ENCODE data around the gene C1orf35. TPM values are rescaled to one million over a fixed set of nuclear protein-coding genes. Genes with fewer than 3 reads are reported as not detected.
A peak's percentile ranks its signal among the peaks of the same experiment; 100 is the strongest.

C1orf35 gene
- total and polyA plus RNA-seq, 4 experiments from 2014 or later: 16.4 to 30.7 (median 24.2) TPM

GRCh38 chr1:228084325-228084724, 18.8 kb downstream of the C1orf35 start:
- Mint-ChIP-seq H3K27ac (peak overlapping the region; percentile 95 to 99 (median 97)), H3K27me3 (no peaks in the 10 kb centered on the region), H3K4me3 (peak overlapping the region; percentile 90 to 96 (median 94)), H3K9me3 (no peaks in the 10 kb centered on the region), H3K4me1 (peaks cover 53 to 74% (median 62%) of the 10 kb centered on the region in 4 donors), H3K36me3 (peaks cover 13 to 45% of the 10 kb centered on the region in 2 donors)
- Histone ChIP-seq H3K4me3 (ENCODE audit: low read length in 2 of 2) (peak overlapping the region; percentile 80 to 97), H3K9me3 (ENCODE audit: control insufficient read depth in 1 of 2, low read length in 2 of 2) (no peaks in the 10 kb centered on the region), H3K4me1 (ENCODE audit: insufficient read depth, low read length) (peaks cover 73% of the 10 kb centered on the region), H3K27ac (ENCODE audit: low read depth, low read length) (peak overlapping the region; percentile 97), H3K36me3 (ENCODE audit: insufficient read depth, low read length) (peaks cover 6% of the 10 kb centered on the region), H3K27me3 (ENCODE audit: insufficient read depth, low read length) (no peaks in the 10 kb centered on the region)
- ChIA-PET CTCF (ENCODE audit: partially characterized antibody) (interaction anchor here (0.9 to 1.6 kb wide), 5 partner anchors 14 to 84 kb away, joined by 3 to 5 read pairs (median 4); no protein-coding TSS in a partner anchor), POLR2A (ENCODE audit: partially characterized antibody) (interaction anchor here (1.2 to 11.9 kb wide), 6 partner anchors 12 to 82 kb away, joined by 4 to 146 read pairs (median 14); partner anchors contain the start of genes C1orf35, GUK1, IBA57 and MRPL55)
- intact Hi-C loops (cut with micrococcal nuclease): loop anchor here (10.0 kb wide), 2 partner anchors 320 to 1540 kb away; partner anchors contain the start of genes TAF5L and URB2
- DNase-seq: no peak

GRCh38 chr1:228083871-228084278, 19.2 kb downstream of the C1orf35 start:
- H3K27me3 ChIP-seq (ENCODE audit: insufficient read depth, low read length): no peaks in the 10 kb centered on the region
- no peaks in the 10 kb centered on the region for H3K9me3 ChIP-seq (ENCODE audit: control insufficient read depth in 1 of 2, low read length in 2 of 2)
- H3K36me3 Mint-ChIP-seq: peaks cover 13 to 44% of the 10 kb centered on the region in 2 donors
- DNase-seq: no peak
- H3K36me3 ChIP-seq (ENCODE audit: insufficient read depth, low read length): peaks cover 5% of the 10 kb centered on the region
- H3K27me3 Mint-ChIP-seq: no peaks in the 10 kb centered on the region
- H3K4me1 ChIP-seq (ENCODE audit: insufficient read depth, low read length): peaks cover 68% of the 10 kb centered on the region
- H3K27ac Mint-ChIP-seq: peak overlapping the region; percentile 95 to 99 (median 97)
- POLR2A ChIA-PET (ENCODE audit: partially characterized antibody): interaction anchor here (1.0 to 11.9 kb wide), 8 partner anchors 12 to 381 kb away, joined by 3 to 146 read pairs (median 12); partner anchors contain the start of genes C1orf35, GUK1, IBA57 and MRPL55
- H3K9me3 Mint-ChIP-seq: no peaks in the 10 kb centered on the region
- peak overlapping the region; percentile 97 for H3K27ac ChIP-seq (ENCODE audit: low read depth, low read length)
- intact Hi-C loops (cut with micrococcal nuclease): loop anchor here (2.0 to 10.0 kb wide), 3 partner anchors 319 to 1541 kb away; partner anchors contain the start of genes TAF5L and URB2
- H3K4me1 Mint-ChIP-seq: peaks cover 49 to 72% (median 58%) of the 10 kb centered on the region in 4 donors
- peak overlapping the region; percentile 90 to 96 (median 94) for H3K4me3 Mint-ChIP-seq
- H3K4me3 ChIP-seq (ENCODE audit: low read length in 2 of 2): peak overlapping the region; percentile 80 to 97
- CTCF ChIA-PET (ENCODE audit: partially characterized antibody): interaction anchor here (0.9 to 1.6 kb wide), 5 partner anchors 14 to 84 kb away, joined by 3 to 5 read pairs (median 4); no protein-coding TSS in a partner anchor

GRCh38 chr1:228082918-228083870, 19.9 kb downstream of the C1orf35 start:
- intact Hi-C loops (cut with micrococcal nuclease): loop anchor here (1.0 to 10.0 kb wide), 8 partner anchors 20 to 1542 kb away; partner anchors contain the start of genes C1orf35, GUK1, MRPL55 and TAF5L
- peak overlapping the region; percentile 97 for H3K27ac ChIP-seq (ENCODE audit: low read depth, low read length)
- Mint-ChIP-seq H3K4me3 (peak overlapping the region; percentile 90 to 96 (median 94)), H3K27ac (peak overlapping the region; percentile 95 to 99 (median 97)), H3K36me3 (peaks cover 13 to 38% of the 10 kb centered on the region in 2 donors), H3K27me3 (no peaks in the 10 kb centered on the region), H3K4me1 (peaks cover 44 to 65% (median 52%) of the 10 kb centered on the region in 4 donors), H3K9me3 (no peaks in the 10 kb centered on the region)
- no peaks in the 10 kb centered on the region for H3K9me3 ChIP-seq (ENCODE audit: control insufficient read depth in 1 of 2, low read length in 2 of 2)
- H3K4me1 ChIP-seq (ENCODE audit: insufficient read depth, low read length): peaks cover 62% of the 10 kb centered on the region
- CTCF ChIA-PET (ENCODE audit: partially characterized antibody): interaction anchor here (1.0 to 1.6 kb wide), 6 partner anchors 15 to 375 kb away, joined by 3 to 5 read pairs (median 4); no protein-coding TSS in a partner anchor
- no peaks in the 10 kb centered on the region for H3K36me3 ChIP-seq (ENCODE audit: insufficient read depth, low read length)
- POLR2A ChIA-PET (ENCODE audit: partially characterized antibody): interaction anchor here (0.7 to 11.9 kb wide), 23 partner anchors 10 to 1172 kb away, joined by 3 to 146 read pairs (median 5); partner anchors contain the start of genes C1orf35, GUK1, IBA57 and MRPL55
- H3K27me3 ChIP-seq (ENCODE audit: insufficient read depth, low read length): no peaks in the 10 kb centered on the region
- peak overlapping the region; percentile 80 to 97 for H3K4me3 ChIP-seq (ENCODE audit: low read length in 2 of 2)
- DNase-seq: peak in 2 of 5 donors; percentile 26 to 30

GRCh38 chr1:228082214-228082917, 20.8 kb downstream of the C1orf35 start, which contains the start of gene ARF1:
TSS of gene ARF1 (plus strand) at chr1:228082708. CDS start at chr1:228097115, 14,407 bp downstream.
- CTCF ChIA-PET (ENCODE audit: partially characterized antibody): interaction anchor here (1.0 to 1.5 kb wide), 4 partner anchors 20 to 376 kb away, joined by 3 to 4 read pairs (median 3); no protein-coding TSS in a partner anchor
- H3K4me1 Mint-ChIP-seq: peaks cover 36 to 57% (median 45%) of the 10 kb centered on the region in 4 donors
- H3K4me3 ChIP-seq (ENCODE audit: low read length in 2 of 2): peak within 1 kb of the TSS; percentile 80 to 97

GRCh38 chr1:228081578-228082213, 21.4 kb downstream of the C1orf35 start:
- Histone ChIP-seq H3K27me3 (ENCODE audit: insufficient read depth, low read length) (no peaks in the 10 kb centered on the region), H3K27ac (ENCODE audit: low read depth, low read length) (peak overlapping the region; percentile 97), H3K9me3 (ENCODE audit: control insufficient read depth in 1 of 2, low read length in 2 of 2) (no peaks in the 10 kb centered on the region), H3K36me3 (ENCODE audit: insufficient read depth, low read length) (no peaks in the 10 kb centered on the region), H3K4me3 (ENCODE audit: low read length in 2 of 2) (peak overlapping the region; percentile 47 to 80), H3K4me1 (ENCODE audit: insufficient read depth, low read length) (peaks cover 47% of the 10 kb centered on the region)
- CTCF ChIA-PET (ENCODE audit: partially characterized antibody): interaction anchor here (1.0 to 1.5 kb wide), 4 partner anchors 20 to 377 kb away, joined by 3 to 4 read pairs (median 3); no protein-coding TSS in a partner anchor
- DNase-seq: peak in 2 of 5 donors; percentile 35 to 58
- Mint-ChIP-seq H3K9me3 (no peaks in the 10 kb centered on the region), H3K27me3 (no peaks in the 10 kb centered on the region), H3K4me3 (peak overlapping the region; percentile 80 to 95 (median 84)), H3K4me1 (peaks cover 30 to 50% (median 40%) of the 10 kb centered on the region in 4 donors), H3K27ac (peak overlapping the region in 6 of 7 donors; percentile 75 to 99 (median 82)), H3K36me3 (peaks cover 9 to 27% of the 10 kb centered on the region in 2 donors)
- intact Hi-C loops (cut with micrococcal nuclease): loop anchor here (1.0 to 10.0 kb wide), 8 partner anchors 22 to 1543 kb away; partner anchors contain the start of genes C1orf35, GUK1, MRPL55 and TAF5L
- POLR2A ChIA-PET (ENCODE audit: partially characterized antibody): interaction anchor here (0.9 to 11.9 kb wide), 22 partner anchors 8 to 1142 kb away, joined by 3 to 146 read pairs (median 5); partner anchors contain the start of genes C1orf35, COQ8A, GUK1 and IBA57

More at GRCh38 chr1:228082214-228082917, 20.8 kb downstream of the C1orf35 start, which contains the start of gene ARF1:
- peak; percentile 88 to 97 (median 95) for DNase-seq
- Mint-ChIP-seq H3K9me3 (no peaks in the 10 kb centered on the region), H3K27me3 (no peaks in the 10 kb centered on the region), H3K4me3 (peak within 1 kb of the TSS; percentile 90 to 96 (median 94)), H3K27ac (peak within 1 kb of the TSS; percentile 95 to 99 (median 97)), H3K36me3 (peaks cover 9 to 31% of the 10 kb centered on the region in 2 donors)
- intact Hi-C loops (cut with micrococcal nuclease): loop anchor here (1.0 to 10.0 kb wide), 8 partner anchors 21 to 1542 kb away; partner anchors contain the start of genes C1orf35, GUK1, MRPL55 and TAF5L
- POLR2A ChIA-PET (ENCODE audit: partially characterized antibody): interaction anchor here (0.7 to 11.9 kb wide), 26 partner anchors 9 to 1172 kb away, joined by 3 to 146 read pairs (median 4); partner anchors contain the start of genes C1orf35, COQ8A, GUK1 and IBA57
- Histone ChIP-seq H3K36me3 (ENCODE audit: insufficient read depth, low read length) (no peaks in the 10 kb centered on the region), H3K4me1 (ENCODE audit: insufficient read depth, low read length) (peaks cover 53% of the 10 kb centered on the region), H3K9me3 (ENCODE audit: control insufficient read depth in 1 of 2, low read length in 2 of 2) (no peaks in the 10 kb centered on the region), H3K27me3 (ENCODE audit: insufficient read depth, low read length) (no peaks in the 10 kb centered on the region), H3K27ac (ENCODE audit: low read depth, low read length) (peak within 1 kb of the TSS; percentile 97)
